NB4 (cell line): ENCODE data around the gene SORD.
"Not testable (repeated sequence)": the region's sequence is repeated elsewhere in the genome, so short reads cannot be mapped to it uniquely, and the experiment has no call there.

Experiments
- DNase-seq: peaks from one replicate; pipeline ENCODE4 v3.0.0; 2010; ENCODE audit warnings: low read depth
- H3K4me3 ChIP-seq: one replicate; pipeline ENCODE4 v1.5.1; 2011; ENCODE audit warnings: mild to moderate bottlenecking, low read depth, low read length, moderate library complexity
- MYC ChIP-seq: IDR thresholded peaks from 2 replicates; pipeline ENCODE4 v1.6.1; 2011; ENCODE audit warnings: low read depth, low read length
- POLR2A ChIP-seq: IDR thresholded peaks from 2 replicates; pipeline ENCODE4 v1.6.1; 2011; ENCODE audit warnings: mild to moderate bottlenecking; ENCODE audit not compliant: insufficient read length; ENCODE audit errors: extremely low read depth
- TF ChIP-seq, protein P1 (sequence below): IDR thresholded peaks from one replicate; pipeline ENCODE4 v1.5.1; 2012; ENCODE audit warnings: low read depth, low read length
- TF ChIP-seq, protein P2 (sequence below): IDR thresholded peaks from 2 replicates; pipeline ENCODE4 v1.6.1; 2011; ENCODE audit warnings: low read depth, low read length

The SORD gene

DNA sequence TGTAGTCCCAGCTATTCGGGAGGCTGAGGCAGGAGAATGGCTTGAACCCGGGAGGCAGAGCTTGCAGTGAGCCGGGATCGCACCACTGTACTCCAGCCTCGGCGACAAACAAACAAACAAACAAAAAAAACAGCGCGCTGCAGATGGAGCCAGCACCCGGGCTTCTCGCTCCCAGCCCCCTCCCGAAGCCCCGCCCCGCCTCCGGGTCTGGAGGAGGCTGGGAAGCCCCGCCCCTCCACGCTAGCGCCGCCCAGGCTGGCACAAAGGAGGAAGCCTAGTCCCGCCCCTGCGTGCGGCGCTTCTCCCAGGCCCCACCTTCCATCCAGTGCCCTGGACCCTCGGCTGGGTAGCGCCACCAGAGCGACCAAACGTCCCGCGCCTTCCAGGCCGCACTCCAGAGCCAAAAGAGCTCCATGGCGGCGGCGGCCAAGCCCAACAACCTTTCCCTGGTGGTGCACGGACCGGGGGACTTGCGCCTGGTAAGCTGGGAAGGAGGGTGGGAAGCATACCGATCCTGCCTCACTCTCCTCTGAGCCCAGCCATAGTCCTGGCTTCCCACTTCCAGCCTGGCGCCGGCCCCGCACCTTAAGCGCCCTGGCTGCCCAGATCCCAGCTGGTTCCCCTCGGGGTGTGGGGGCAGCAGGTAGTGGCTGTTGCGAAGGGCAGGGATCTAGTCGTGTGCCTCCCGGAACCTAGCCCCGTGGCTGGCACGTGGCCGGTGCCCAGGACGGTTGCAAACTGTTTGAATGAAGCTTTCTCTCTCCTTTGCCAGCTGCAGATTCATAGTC, at the start of gene SORD:
Gene SORD (plus strand): TSS at position 325 of the 788 bp plus-strand sequence. CDS start 89 bp downstream, at position 414.
- H3K4me3 ChIP-seq, result peak within 1 kb of the TSS; percentile 94
- DNase-seq, result peak; percentile 93
- TF ChIP-seq MYC (peak; percentile 96), POLR2A (peak; percentile 94)
- TF ChIP-seq, protein P1, sequence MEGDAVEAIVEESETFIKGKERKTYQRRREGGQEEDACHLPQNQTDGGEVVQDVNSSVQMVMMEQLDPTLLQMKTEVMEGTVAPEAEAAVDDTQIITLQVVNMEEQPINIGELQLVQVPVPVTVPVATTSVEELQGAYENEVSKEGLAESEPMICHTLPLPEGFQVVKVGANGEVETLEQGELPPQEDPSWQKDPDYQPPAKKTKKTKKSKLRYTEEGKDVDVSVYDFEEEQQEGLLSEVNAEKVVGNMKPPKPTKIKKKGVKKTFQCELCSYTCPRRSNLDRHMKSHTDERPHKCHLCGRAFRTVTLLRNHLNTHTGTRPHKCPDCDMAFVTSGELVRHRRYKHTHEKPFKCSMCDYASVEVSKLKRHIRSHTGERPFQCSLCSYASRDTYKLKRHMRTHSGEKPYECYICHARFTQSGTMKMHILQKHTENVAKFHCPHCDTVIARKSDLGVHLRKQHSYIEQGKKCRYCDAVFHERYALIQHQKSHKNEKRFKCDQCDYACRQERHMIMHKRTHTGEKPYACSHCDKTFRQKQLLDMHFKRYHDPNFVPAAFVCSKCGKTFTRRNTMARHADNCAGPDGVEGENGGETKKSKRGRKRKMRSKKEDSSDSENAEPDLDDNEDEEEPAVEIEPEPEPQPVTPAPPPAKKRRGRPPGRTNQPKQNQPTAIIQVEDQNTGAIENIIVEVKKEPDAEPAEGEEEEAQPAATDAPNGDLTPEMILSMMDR, result no peak
- TF ChIP-seq, protein P2, sequence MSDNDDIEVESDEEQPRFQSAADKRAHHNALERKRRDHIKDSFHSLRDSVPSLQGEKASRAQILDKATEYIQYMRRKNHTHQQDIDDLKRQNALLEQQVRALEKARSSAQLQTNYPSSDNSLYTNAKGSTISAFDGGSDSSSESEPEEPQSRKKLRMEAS, result peak; percentile 96

DNA sequence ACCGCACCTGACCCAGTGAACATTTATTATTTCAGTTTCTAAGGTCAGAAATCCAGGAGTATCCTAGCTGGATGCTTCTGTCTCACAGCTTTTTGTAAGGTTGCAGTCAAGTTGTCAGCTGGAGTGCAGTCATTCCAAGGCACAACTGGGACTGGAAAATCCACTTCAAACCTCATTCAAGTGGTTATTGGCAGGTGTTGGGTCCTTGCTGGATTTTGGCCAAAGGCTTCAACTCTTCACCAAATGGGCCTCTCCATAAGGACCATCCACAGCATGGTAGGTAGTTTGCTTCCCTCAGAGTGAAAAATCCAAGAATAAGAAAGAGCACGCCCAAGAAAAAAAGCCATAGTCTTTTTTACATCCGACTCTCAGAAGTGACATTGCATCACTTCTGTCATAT, 46.8 kb upstream of the SORD start:
- DNase-seq, H3K4me3 ChIP-seq: not testable (repeated sequence)

DNA sequence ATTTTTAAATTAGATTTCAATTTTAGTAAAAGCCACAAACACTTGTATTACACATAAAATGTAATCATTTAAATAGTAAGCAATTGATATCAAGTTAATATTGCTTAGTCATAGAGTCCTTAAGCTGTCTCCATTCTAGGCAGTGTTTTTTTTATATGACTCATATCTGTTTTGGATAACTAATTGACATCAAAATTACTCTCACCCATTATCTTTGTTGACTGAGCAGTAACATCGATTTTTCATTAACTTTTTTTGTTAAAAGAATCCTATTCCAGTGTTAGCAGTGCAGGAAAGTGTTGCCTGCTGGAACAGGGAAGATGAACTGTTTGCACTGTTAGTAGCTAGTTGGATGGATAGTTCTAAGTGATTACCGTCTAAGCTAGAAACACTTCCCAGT, 45.2 kb upstream of the SORD start:
- not testable (repeated sequence) for H3K4me3 ChIP-seq, DNase-seq

DNA sequence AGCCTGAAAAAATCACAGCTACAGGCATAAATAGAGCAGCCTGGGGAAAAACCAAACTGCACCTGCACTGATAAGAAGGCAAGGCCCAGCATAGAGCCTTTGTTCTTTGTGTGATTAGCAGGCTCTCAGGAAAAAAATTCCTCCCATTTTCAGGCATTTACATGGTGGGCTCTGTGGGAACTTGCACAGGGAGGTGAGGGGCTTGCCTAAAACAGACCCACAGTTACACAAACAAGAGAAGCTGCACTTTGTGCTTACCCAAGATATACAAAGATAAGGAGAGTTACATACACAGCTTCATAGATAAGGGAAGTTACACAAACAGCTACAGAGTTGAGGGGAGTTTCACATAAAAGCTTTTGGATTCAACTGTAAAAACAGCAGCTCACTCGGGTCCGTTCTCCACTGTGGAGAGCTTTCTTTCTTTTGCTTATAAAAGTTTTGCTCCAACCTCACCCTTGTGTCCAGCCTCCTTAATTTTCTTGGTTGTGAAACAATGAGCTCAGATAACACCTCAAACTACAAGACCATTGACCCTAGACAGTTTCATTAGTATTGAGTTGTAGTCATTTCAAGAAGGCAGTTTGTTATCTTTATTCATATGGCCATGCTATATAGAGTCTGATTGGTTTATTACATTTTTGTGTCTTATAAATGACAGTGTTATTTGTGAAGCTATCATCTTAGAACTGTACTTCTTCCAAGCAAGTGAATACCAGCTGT, 43.2 kb upstream of the SORD start:
- DNase-seq, result peak; percentile 9
- H3K4me3 ChIP-seq, result not testable (repeated sequence)

DNA sequence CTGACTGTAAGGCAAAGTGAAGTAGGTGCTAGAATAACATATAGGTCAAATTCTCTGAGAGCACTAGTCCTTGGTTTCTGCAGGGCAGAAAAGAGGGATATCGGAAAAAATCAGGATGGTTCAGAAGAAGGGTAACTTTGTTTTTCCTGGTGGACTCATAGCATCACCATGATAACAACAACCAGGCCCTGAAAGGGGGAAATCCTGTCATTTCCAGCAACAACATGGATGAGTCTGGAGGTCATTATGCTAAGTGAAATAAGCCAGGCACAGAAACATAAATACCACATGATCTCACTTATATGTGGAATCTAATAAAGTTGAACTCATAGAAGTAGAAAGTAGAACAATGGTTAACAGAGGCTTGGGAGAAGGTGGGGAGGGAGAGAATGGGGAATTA, 38.9 kb upstream of the SORD start:
- DNase-seq, result not testable (repeated sequence)

DNA sequence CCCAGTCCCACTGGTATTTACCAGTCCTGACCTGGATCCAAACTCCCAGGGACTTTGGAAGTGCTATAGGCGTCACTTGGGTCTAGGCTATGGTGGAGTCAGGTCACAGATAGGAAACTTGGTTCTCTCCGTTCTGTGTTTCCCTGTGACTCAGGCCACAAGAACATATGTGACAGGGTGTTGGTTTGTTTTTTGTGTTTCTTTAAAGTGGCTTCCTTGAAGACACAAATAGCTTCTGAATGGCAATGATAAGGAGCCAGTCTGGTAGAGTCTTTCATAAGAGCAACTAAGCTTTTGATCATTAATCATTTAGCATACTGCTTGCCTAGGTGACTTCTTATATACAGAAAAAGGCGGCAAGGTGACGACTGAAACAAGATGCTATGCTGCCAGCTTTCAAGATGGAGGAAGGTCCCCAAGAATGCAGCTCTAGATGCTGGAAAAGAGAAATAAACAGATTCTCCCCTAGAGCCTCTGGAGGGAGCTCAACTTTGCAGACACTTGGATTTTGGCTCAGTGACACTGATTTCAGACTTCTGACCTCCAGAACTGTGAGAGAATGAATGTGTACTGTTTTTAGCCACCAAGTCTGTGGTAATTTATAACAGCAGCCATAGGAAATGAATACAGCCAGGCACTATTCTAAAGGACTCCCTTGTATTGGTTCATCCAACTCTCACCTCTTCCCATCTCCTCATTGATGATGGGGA, 36.5 kb upstream of the SORD start:
- DNase-seq, H3K4me3 ChIP-seq: not testable (repeated sequence)

More for the DNA sequence above, 38.9 kb upstream of the SORD start:
- H3K4me3 ChIP-seq, result not testable (repeated sequence)

DNA sequence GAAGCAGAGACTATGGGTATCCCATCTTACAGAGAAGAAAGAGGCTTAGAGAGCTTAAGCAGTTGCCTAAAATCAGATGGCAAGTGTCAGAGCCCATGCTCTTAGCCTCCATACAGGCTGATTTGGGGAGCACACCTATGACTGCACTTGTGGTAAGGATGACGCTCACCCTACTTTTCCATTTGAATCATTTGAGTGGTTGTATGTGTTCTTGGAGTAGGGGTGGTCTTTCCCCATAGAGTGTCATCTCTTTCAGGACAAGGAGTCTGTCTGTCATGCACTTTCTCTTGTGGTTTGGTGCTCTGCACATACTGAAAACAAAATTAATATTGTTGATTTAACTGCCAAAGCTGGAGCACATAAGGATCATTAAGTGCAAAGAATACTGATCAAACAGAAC, 35.3 kb upstream of the SORD start:
- not testable (repeated sequence) for H3K4me3 ChIP-seq, DNase-seq

DNA sequence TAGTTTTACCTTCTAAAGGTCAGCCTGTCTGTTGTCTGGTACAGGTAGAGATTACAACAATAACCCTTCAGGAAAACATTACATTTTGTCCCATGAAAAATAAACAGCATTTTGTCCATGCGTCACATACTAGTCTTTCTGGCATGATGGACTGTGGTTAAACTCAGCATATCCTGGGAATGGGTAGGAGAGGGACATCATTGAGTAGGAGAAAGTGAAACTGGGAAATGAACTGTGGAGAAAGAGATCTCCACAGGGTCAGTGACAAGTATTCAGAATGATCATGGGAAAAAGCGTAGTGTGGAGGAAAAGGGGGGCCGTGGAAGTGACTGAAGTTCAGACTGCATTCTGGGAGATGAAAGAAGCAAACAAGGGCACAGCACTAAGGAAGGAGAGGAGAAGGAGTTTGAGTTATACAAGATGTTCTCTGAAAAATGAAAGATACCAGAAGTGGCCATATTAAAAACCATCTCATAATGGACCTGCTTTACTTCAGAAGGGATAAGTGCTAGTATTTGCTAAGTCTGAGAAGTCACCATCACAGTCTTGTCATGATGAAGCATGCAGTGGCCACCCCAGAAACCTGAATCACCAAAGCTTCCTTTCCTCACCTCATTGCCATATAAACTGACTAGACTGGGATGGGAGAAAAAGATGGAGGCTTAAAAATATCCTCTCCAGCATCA, 34.7 kb upstream of the SORD start:
- DNase-seq, H3K4me3 ChIP-seq: not testable (repeated sequence)

DNA sequence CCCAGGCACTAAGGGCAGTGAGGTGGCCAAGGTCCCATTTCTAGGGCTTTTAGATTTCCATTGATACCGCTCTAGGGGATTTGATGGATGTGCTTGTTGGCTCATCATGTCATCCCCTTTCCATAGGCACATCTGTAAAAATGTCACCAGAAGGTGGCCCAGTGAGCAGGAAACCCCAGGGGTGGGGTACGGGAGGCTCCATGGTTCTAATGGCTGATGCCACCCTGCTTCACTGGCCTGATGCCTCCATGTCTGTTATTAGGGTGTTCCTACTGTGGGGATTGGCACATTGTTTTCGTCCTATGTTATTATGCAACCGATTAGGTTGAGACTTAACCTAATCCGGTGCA, 34.1 kb upstream of the SORD start:
- DNase-seq, H3K4me3 ChIP-seq: not testable (repeated sequence)

DNA sequence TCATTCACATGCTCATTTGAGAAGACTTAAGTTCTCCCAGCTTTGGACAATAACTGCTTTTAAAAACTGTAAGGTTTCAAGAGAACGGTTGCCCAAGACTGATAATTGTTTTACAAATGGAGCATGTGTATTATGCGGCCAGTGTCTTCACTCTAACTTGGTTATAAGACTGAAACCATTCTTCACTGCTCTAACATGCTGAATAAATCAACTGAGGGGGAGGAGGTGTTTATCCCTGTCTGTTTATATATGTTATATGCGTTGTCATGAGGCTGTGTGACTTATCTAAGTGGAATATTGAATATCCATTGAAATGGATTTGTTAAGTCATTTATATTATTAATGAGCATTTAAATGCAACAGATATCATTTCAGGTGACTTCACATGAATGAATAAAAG, 25.4 kb upstream of the SORD start:
- not testable (repeated sequence) for H3K4me3 ChIP-seq, DNase-seq

DNA sequence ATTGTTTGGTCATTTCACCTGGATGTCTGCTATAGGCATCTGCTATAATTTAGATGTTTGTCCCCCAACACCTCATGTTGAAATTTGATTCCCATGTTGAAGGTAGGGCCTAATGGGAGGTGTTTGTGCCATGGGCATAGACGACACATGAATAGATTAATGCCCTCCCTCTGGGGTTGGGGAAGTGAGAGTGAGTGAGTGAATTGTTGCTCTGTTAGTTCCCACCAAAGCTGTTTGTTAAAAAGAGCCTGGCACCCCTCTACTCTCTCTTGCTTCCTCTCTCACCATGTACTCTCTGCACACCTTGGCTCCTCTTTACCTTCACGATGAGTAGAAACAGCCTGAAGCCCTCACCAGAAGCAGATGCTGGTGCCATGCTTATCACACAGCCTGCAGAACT, 23.9 kb upstream of the SORD start:
- no peak for DNase-seq
- H3K4me3 ChIP-seq, result no peak overlapping the region
- TF ChIP-seq MYC, result no peak
- TF ChIP-seq, protein P1, result no peak
- TF ChIP-seq, protein P2, result no peak
- TF ChIP-seq POLR2A, result no peak

DNA sequence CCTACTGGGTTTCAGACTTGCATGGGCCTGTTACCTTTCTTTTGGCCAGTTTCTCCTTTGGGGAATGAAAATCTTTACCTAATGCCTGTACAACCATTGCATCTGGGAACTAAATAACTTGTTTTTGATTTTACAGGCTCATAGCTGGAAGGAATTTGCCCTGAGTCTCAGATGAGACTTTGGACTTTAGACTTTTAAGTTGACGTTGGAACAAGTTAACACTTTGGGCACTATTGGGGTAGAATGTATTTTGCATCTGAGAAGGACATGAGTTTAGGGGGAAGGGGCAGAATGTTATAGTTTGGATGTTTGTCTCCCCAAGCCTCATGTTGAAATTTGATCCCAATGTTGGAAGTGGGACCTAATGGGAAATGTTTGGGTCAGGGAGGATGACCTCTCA, 21.8 kb upstream of the SORD start:
- not testable (repeated sequence) for DNase-seq, H3K4me3 ChIP-seq

DNA sequence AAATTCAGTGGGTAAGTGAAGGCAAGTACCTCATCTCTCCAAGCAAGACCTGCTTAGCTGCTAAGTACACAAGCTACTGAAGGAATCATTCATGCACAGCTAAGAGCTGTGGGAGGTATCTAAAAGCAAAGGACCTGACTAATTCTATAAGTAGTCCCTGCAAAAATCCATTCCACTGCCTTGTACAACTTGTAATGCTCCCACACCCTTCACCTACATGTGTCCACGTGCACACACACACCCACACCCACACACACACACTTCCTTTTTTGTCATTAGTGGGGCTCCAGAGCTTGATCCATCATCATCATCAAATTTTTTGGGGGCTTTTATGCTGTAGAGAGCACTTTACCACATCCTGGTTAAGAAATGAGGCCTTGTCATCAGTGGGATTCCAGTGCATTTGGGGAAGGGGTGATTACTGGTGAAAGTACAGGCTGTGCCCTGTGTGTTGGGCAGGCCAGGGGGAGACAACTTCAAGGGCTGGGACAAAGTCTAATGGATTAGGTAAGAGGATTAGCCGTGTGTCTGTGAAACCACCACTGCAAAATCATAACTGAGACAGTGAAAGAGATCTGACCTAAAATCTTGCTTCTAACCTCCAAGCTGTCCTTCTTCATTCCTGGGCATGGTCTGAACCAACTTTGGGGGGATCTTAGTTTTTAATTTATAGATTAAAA, 19.1 kb upstream of the SORD start:
- H3K4me3 ChIP-seq, DNase-seq: not testable (repeated sequence)

DNA sequence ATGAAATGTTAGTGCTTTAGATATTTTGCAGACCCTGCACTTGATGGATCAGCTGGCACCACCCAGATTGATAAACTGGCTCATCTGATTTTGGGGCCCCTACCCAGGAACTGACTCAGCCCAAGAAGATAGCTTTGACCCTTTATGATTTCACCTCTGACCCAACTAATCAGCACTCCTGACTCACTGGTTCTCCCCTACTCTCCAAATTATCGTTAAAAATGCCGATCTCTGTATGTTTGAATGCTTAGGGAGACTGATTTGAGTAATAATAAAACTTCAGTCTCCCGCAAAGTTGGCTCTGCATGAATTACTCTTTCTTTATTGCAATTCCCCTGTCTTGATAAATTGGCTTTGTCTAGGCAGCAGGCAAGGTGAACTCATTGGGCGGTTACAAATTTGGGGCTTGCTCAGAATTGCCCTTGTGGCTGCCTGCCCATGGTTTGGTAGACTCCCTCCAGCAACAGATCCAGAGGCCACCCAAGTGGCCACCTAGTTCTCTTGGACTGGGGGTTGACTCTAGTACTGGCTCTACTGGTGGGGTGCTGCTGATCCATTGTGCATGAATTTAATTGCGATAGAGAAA, 18.3 kb upstream of the SORD start:
- not testable (repeated sequence) for DNase-seq, H3K4me3 ChIP-seq
